ENCODE measurements around the gene PDGFB. TPM values are rescaled to one million over a fixed set of nuclear protein-coding genes. Genes with fewer than 3 reads are reported as not detected.

Gene PDGFB
- total and polyA plus RNA-seq, 4 donors = 5.9 to 18.3 (median 13.9) TPM

DNA sequence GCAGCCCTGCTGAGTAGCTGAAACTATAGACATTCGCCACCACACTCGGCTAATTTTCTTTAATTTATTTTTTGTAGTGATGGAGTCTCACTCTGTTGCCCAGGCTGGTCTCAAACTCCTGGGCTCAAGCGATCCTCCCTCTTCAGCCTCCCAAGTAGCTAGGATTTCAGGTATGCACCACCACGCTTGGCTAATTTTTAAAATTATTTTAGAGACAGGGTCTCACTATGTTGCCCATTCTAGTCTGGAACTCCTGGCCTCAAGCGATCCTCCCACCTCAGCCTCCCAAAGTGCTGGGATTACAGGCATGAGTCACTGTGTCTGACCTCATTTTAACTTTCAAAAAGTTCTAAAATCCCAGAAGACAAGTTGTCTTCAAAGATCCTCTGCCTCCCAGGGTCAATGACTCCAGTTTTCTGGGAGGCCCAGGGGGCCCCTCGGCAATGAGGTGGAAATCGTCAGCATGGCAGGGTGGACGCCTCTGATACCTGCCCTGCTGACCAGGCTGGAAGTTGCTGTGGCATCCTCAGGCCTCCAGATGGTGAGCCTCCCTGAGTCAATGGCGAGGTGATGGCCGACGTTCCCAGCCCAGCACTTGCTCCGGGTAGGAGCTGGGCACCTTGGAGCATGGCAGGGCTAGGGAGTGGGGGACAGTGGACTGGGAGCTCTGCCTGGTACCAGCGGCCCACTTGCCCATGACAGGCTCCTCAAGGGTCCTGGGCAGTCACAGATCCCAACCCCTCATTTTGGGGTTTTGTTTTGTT is 43.5 kb upstream of the PDGFB start:
- Histone ChIP-seq H3K27ac (ENCODE audit: low read depth, low read length) (no peak overlapping the region), H3K36me3 (ENCODE audit: control insufficient read depth, insufficient read depth, low read length) (peaks cover 7% of the 10 kb centered on the region), H3K4me1 (ENCODE audit: control insufficient read depth, insufficient read depth, low read length) (peaks cover 45% of the 10 kb centered on the region), H3K27me3 (ENCODE audit: control insufficient read depth, insufficient read depth, low read length) (no peaks in the 10 kb centered on the region), H3K4me3 (ENCODE audit: low read depth, low read length) (no peak overlapping the region), H3K9me3 (ENCODE audit: control insufficient read depth, insufficient read depth, low read length) (no peaks in the 10 kb centered on the region)
- DNase-seq (ENCODE audit: low read depth in 4 of 6, low spot score in 6 of 6) = no peak
- WGBS (ENCODE audit: insufficient coverage) = 88% methylated on average over 10 of the region's 13 CpGs

DNA sequence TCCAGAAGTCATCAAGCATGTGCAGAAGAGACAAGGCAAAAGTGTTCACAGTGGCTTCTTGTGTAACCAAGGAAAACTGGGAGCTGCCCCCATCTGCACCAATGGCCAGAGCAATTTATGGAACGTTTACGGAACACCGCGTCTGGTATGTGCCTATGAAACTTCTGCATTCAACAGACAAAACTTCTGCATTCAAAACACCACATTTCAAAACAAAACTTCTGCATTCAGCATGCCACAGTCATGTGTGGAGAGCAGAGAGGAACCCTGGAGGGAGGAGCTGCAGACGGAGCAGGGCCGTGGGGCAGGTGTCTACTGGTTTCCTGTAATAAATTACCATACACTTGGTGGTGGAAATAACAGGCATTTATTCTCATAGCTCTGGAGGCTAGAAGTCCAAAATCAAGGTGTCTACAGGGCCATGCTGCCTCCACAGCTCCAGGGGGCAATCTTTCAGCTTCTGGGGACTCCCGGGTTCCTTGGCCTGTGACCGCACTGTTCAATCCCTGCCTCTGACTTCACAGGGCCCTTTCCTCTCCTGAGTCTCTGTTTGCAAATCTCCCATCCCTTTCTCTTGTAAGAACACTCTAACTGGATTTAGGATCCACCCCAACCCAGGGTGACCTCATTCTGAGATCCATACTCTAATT is 42.4 kb upstream of the PDGFB start:
- Histone ChIP-seq H3K4me1 (ENCODE audit: control insufficient read depth, insufficient read depth, low read length) (peaks cover 49% of the 10 kb centered on the region), H3K27me3 (ENCODE audit: control insufficient read depth, insufficient read depth, low read length) (no peaks in the 10 kb centered on the region), H3K36me3 (ENCODE audit: control insufficient read depth, insufficient read depth, low read length) (peaks cover 4% of the 10 kb centered on the region), H3K9me3 (ENCODE audit: control insufficient read depth, insufficient read depth, low read length) (no peaks in the 10 kb centered on the region), H3K27ac (ENCODE audit: low read depth, low read length) (peak overlapping the region; percentile 40), H3K4me3 (ENCODE audit: low read depth, low read length) (no peak overlapping the region)
- no peak for DNase-seq (ENCODE audit: low read depth in 4 of 6, low spot score in 6 of 6)
- 83% methylated on average over 6 of the region's 8 CpGs for WGBS (ENCODE audit: insufficient coverage)

DNA sequence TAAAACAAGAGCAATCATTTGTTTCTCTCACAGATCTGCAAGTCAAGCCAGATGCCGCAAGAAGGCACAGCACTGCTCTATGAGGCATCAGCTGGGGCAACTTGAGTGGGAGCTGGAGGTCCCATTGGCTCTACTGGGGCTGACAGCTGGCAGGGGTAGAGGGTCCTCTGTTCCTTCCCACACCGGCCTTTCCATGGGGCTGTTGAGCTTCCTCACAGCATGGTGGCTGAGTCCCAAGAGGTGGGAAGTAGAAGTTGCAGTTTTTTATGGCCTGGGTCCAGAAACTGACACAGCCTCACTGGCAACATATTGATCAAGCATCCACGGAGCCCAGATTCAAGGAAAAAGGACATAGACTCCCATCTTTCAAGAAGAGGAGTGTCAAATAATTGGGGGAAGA is 40.2 kb upstream of the PDGFB start:
- WGBS (ENCODE audit: insufficient coverage) = 100% methylated on average over 1 of the region's 3 CpGs
- H3K9me3 ChIP-seq (ENCODE audit: control insufficient read depth, insufficient read depth, low read length) = no peaks in the 10 kb centered on the region
- H3K36me3 ChIP-seq (ENCODE audit: control insufficient read depth, insufficient read depth, low read length) = peaks cover 4% of the 10 kb centered on the region
- H3K27me3 ChIP-seq (ENCODE audit: control insufficient read depth, insufficient read depth, low read length) = no peaks in the 10 kb centered on the region
- H3K4me1 ChIP-seq (ENCODE audit: control insufficient read depth, insufficient read depth, low read length) = peaks cover 35% of the 10 kb centered on the region
- no peak overlapping the region for H3K4me3 ChIP-seq (ENCODE audit: low read depth, low read length)
- no peak for DNase-seq (ENCODE audit: low read depth in 4 of 6, low spot score in 6 of 6)
- H3K27ac ChIP-seq (ENCODE audit: low read depth, low read length) = no peak overlapping the region

DNA sequence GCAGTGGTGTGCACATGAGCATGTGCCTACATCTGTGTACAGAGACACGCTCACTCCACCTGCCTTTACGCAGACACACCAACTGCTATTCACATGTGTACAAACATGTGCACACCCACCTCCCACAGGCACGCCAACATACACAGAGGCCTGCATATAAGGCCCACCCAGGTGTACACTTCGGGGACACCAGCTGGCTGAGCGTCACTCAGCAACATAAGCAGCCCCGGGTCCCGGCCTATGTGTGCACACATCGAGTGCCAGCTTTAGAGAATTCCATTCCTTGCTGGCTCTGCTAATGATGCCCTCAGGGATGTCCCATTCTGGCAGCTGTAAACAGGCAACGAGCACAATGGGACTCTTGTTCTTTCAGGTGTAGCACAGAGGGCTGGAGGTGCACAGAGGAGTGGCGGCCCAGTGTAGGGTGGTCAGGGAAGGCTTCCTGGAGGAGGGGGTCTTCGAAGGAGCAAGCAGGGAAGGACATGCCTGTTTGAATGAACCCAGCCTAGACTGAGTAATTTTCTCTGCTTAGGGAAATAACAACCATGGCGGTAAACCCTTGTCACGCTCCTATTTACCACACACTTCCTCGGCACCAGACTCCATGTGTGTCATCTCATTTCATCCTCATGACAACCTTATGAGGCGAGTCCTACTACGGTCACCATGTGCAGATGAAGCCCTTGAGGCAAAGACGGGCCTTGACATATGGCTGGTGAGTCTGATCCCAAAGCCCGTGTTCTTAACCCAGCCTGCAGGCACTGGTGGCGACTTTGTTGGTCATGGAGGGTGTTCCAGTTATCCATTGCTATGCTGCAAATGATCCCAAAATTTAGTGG is 39.6 kb upstream of the PDGFB start:
- peaks cover 35% of the 10 kb centered on the region for H3K4me1 ChIP-seq (ENCODE audit: control insufficient read depth, insufficient read depth, low read length)
- H3K27me3 ChIP-seq (ENCODE audit: control insufficient read depth, insufficient read depth, low read length) = no peaks in the 10 kb centered on the region
- peak overlapping the region; percentile 67 for H3K27ac ChIP-seq (ENCODE audit: low read depth, low read length)
- no peak overlapping the region for H3K4me3 ChIP-seq (ENCODE audit: low read depth, low read length)
- 90% methylated on average over 17 of the region's 19 CpGs for WGBS (ENCODE audit: insufficient coverage)
- peaks cover 4% of the 10 kb centered on the region for H3K36me3 ChIP-seq (ENCODE audit: control insufficient read depth, insufficient read depth, low read length)
- no peaks in the 10 kb centered on the region for H3K9me3 ChIP-seq (ENCODE audit: control insufficient read depth, insufficient read depth, low read length)
- DNase-seq (ENCODE audit: low read depth in 4 of 6, low spot score in 6 of 6) = no peak

DNA sequence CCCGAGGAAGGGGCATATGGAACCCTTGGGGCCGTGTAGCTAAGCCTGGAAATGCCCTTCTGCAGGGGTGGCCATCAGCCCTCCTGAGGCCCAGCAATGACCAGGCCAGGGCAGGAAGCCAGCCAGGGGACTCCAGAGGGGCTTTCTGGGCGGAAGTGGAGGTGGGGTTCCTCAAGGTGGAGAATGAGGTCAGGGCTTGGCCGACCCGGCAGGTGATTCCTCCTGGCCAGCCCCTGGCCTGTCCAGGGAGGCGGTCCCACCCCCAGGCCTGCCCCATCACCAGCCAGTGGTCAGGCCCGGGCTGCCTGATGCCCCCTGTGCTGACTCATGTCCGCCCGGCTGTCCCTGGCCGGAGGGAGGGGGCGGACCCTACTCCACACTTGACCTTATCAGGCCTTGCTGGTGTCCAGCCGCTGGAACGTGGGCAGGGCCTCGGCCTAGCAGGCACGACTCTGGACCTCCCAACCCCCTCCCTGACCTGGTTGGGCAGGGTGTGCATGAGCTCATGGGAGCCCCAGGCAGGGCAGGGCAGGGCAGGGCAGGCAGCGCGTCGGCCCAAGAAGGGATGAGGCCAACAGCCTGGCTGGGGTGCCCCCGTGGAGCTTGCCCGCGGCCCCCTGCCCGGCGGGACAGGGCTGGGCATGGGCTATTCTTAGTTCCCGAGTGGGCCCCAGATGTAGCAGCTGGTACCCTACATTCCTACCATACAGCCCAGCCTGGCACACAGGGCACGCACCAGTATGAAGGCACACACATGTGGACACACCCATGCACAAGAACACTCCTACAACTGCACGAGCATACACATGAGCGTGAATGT is 38.8 kb upstream of the PDGFB start:
- DNase-seq (ENCODE audit: low read depth in 4 of 6, low spot score in 6 of 6) = no peak
- Histone ChIP-seq H3K36me3 (ENCODE audit: control insufficient read depth, insufficient read depth, low read length) (peaks cover 4% of the 10 kb centered on the region), H3K4me1 (ENCODE audit: control insufficient read depth, insufficient read depth, low read length) (peaks cover 38% of the 10 kb centered on the region), H3K4me3 (ENCODE audit: low read depth, low read length) (no peak overlapping the region), H3K27me3 (ENCODE audit: control insufficient read depth, insufficient read depth, low read length) (no peaks in the 10 kb centered on the region), H3K27ac (ENCODE audit: low read depth, low read length) (peak overlapping the region; percentile 67), H3K9me3 (ENCODE audit: control insufficient read depth, insufficient read depth, low read length) (no peaks in the 10 kb centered on the region)
- WGBS (ENCODE audit: insufficient coverage) = 82% methylated on average over 26 of the region's 27 CpGs

DNA sequence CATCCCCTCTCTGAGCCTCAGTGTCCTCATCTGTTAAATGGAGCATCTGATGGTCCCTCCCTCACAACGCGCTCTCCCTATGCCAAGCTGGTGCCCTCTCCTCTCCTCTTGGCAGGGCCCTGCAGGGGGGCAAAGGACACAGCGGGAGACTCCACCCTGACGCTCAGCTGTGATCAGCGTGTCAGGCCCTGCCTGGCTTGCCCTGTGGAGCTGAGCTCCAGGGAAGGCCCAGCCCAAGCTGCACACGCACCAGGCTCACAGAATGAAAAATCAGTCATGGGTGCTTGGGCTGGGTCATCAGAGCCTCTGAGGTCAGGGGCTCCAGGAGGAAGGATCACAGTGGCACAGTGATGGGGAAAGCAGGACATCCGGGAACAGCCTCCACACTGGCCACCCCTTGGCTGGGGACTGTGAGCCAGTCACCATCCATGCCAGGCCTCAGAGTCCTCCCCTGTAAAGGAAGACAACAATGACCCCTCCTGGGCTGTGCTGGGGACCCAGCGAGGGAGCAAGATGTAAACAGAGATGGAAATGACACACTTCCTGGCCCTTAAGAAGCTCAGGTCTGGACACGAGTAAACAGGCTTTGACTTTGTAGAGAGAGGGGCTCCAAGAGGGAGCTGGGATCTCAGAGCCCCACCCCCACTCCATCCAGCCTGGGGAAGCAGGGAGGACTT is 38.0 kb upstream of the PDGFB start:
- Histone ChIP-seq H3K27me3 (ENCODE audit: control insufficient read depth, insufficient read depth, low read length) (no peaks in the 10 kb centered on the region), H3K36me3 (ENCODE audit: control insufficient read depth, insufficient read depth, low read length) (peaks cover 4% of the 10 kb centered on the region), H3K9me3 (ENCODE audit: control insufficient read depth, insufficient read depth, low read length) (no peaks in the 10 kb centered on the region), H3K4me3 (ENCODE audit: low read depth, low read length) (no peak overlapping the region), H3K27ac (ENCODE audit: low read depth, low read length) (peak overlapping the region; percentile 67), H3K4me1 (ENCODE audit: control insufficient read depth, insufficient read depth, low read length) (peaks cover 42% of the 10 kb centered on the region)
- WGBS (ENCODE audit: insufficient coverage) = 80% methylated on average over 8 of the region's 9 CpGs
- DNase-seq (ENCODE audit: low read depth in 4 of 6, low spot score in 6 of 6) = no peak

DNA sequence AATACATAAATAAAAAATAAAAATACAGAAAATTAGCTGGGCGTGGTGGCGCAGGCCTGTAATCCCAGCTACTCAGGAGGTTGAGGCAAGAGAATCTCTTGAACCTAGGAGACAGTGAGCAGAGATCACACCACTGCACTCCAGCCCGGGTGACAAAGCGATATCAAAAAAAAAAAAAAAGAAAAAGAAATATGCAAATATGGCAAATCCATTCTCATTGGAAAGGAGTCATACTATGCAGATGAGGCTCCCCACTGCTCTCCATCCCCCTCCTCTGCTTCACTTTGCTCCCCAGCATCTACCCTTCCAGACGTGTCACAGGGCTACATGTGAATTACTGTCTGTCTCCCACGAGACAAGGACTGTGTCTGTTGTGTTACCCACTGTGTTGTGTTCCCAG is 36.3 kb upstream of the PDGFB start:
- no peak overlapping the region for H3K4me3 ChIP-seq (ENCODE audit: low read depth, low read length)
- H3K36me3 ChIP-seq (ENCODE audit: control insufficient read depth, insufficient read depth, low read length) = peaks cover 4% of the 10 kb centered on the region
- WGBS (ENCODE audit: insufficient coverage) = 50% methylated on average over 2 of the region's 6 CpGs
- H3K27me3 ChIP-seq (ENCODE audit: control insufficient read depth, insufficient read depth, low read length) = no peaks in the 10 kb centered on the region
- peaks cover 42% of the 10 kb centered on the region for H3K4me1 ChIP-seq (ENCODE audit: control insufficient read depth, insufficient read depth, low read length)
- no peak overlapping the region for H3K27ac ChIP-seq (ENCODE audit: low read depth, low read length)
- no peaks in the 10 kb centered on the region for H3K9me3 ChIP-seq (ENCODE audit: control insufficient read depth, insufficient read depth, low read length)
- DNase-seq (ENCODE audit: low read depth in 4 of 6, low spot score in 6 of 6) = no peak

DNA sequence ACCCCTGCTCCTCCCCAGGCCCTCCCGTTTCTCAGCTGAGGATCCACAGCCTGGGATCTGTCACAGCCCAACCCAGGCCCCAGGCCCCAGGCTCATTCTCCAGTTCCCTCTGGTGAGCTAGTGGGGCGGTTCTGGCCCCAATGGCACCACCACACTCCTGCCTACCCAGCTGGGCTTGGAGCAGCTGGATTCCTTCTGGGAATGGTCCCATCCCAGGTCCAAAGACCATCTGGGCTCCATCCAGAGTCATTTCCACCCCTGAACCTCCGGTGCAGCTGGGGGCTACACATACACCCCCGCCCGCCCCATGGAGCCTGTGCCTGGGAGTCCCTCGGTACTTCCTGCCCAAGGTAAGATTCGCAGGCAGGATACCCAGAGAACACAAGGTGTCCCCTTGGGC is 35.5 kb upstream of the PDGFB start:
- DNase-seq (ENCODE audit: low read depth in 4 of 6, low spot score in 6 of 6) = no peak
- H3K27ac ChIP-seq (ENCODE audit: low read depth, low read length) = no peak overlapping the region
- no peak overlapping the region for H3K4me3 ChIP-seq (ENCODE audit: low read depth, low read length)
- H3K4me1 ChIP-seq (ENCODE audit: control insufficient read depth, insufficient read depth, low read length) = peaks cover 42% of the 10 kb centered on the region
- no peaks in the 10 kb centered on the region for H3K27me3 ChIP-seq (ENCODE audit: control insufficient read depth, insufficient read depth, low read length)
- peaks cover 4% of the 10 kb centered on the region for H3K36me3 ChIP-seq (ENCODE audit: control insufficient read depth, insufficient read depth, low read length)
- WGBS (ENCODE audit: insufficient coverage) = 92% methylated on average over 7 of the region's 7 CpGs
- no peaks in the 10 kb centered on the region for H3K9me3 ChIP-seq (ENCODE audit: control insufficient read depth, insufficient read depth, low read length)

All from spinal cord (tissue), 10 donors.